PFSK-1 (cell line): ENCODE data around the gene SLIT3.

Experiments
- FOXP2 ChIP-seq: optimal IDR thresholded peaks from 2 replicates; pipeline ENCODE3; 2011; ENCODE audit warnings: borderline replicate concordance, control low read depth, inconsistent platforms; ENCODE audit not compliant: insufficient read depth; ENCODE audit errors: extremely low read length, extremely low read depth
- POLR2AphosphoS5 ChIP-seq: IDR thresholded peaks from 2 replicates; pipeline ENCODE4 v1.6.1; 2012; ENCODE audit warnings: low read depth, mild to moderate bottlenecking, control low read depth, low read length, moderate library complexity
- REST ChIP-seq, 2 experiments: IDR thresholded peaks; 2 replicates each; pipeline versions ENCODE4 v1.6.1 to v1.8.0; 2011 to 2012; ENCODE audit warnings: low read depth in 2 of 2, low read length in 2 of 2, control low read depth in 1 of 2, inconsistent platforms in 1 of 2, mild to moderate bottlenecking in 1 of 2, moderate library complexity in 1 of 2; ENCODE audit not compliant: insufficient read depth in 1 of 2
- SIN3A ChIP-seq: IDR thresholded peaks from 2 replicates; pipeline ENCODE4 v1.6.1; 2012; ENCODE audit warnings: mild to moderate bottlenecking, low read length, moderate library complexity, borderline replicate concordance; ENCODE audit not compliant: insufficient read depth
- TAF1 ChIP-seq: IDR thresholded peaks from 2 replicates; pipeline ENCODE4 v1.6.1; 2012; ENCODE audit warnings: low read length, control low read depth, borderline replicate concordance; ENCODE audit not compliant: insufficient read depth

Gene SLIT3

GRCh38 chr5:168681556-168682183, 619.3 kb downstream of the SLIT3 start:
- TF ChIP-seq POLR2AphosphoS5 (no peak), SIN3A (no peak), TAF1 (no peak), REST (IDR thresholded peaks at IDR 0.05; ENCODE audit: insufficient read depth in 1 of 2, low read depth in 2 of 2, low read length in 2 of 2) (no peak), FOXP2 (no peak)

- TF ChIP-seq SIN3A: no peak
- no peak for TF ChIP-seq POLR2AphosphoS5
- TF ChIP-seq TAF1: no peak
- no peak for TF ChIP-seq REST (IDR thresholded peaks at IDR 0.05; ENCODE audit: insufficient read depth in 1 of 2, low read depth in 2 of 2, low read length in 2 of 2)
These were observed 620.5 kb downstream of the SLIT3 start for GRCh38 chr5:168680395-168680794.

DNA sequence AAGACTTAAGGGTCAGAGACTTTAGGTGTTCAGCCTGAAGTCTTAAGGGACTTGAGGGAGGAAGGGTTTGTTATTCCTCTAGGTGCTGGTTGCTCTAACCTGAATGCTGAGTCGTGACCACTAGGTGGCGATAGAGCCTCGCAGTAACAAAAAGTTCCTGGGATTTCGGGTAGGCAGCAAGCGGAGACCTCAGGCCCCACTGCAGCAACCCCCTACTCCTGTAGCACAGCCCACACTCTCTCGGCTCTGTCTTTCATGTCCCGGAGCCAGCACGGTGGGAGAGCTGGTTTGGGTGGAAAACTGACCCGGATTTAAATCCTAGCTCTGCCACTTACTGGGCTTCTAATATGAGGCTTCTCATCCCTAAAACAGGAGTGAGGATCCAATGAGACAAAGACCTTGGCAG, 621.4 kb downstream of the SLIT3 start:
- no peak for TF ChIP-seq SIN3A
- TF ChIP-seq REST (IDR thresholded peaks at IDR 0.05; ENCODE audit: insufficient read depth in 1 of 2, low read depth in 2 of 2, low read length in 2 of 2): no peak
- no peak for TF ChIP-seq TAF1
- TF ChIP-seq POLR2AphosphoS5: no peak
- TF ChIP-seq FOXP2: no peak

- no peak for TF ChIP-seq FOXP2
- TF ChIP-seq TAF1: no peak
- TF ChIP-seq SIN3A: no peak
- TF ChIP-seq REST (IDR thresholded peaks at IDR 0.05; ENCODE audit: insufficient read depth in 1 of 2, low read depth in 2 of 2, low read length in 2 of 2): no peak
- no peak for TF ChIP-seq POLR2AphosphoS5
These were observed 624.4 kb downstream of the SLIT3 start for GRCh38 chr5:168676501-168676900.

GRCh38 chr5:168675883-168676408, 625.0 kb downstream of the SLIT3 start:
- TF ChIP-seq SIN3A (no peak), FOXP2 (no peak), REST (IDR thresholded peaks at IDR 0.05; ENCODE audit: insufficient read depth in 1 of 2, low read depth in 2 of 2, low read length in 2 of 2) (no peak), POLR2AphosphoS5 (no peak), TAF1 (no peak)
